ENCODE measurements around the gene GALNT3. TPM values are rescaled to one million over a fixed set of nuclear protein-coding genes. Genes with fewer than 3 reads are reported as not detected.
A peak's percentile ranks its signal among the peaks of the same experiment; 100 is the strongest.

GALNT3 gene
- total RNA-seq, 1 donor from 2014 or later, result 59.5 TPM

- H3K36me3 ChIP-seq (ENCODE audit: control insufficient read depth, insufficient read depth, low read length), result no peaks in the 10 kb centered on the region
- DNase-seq (ENCODE audit: low read depth) (no peak), FAIRE-seq (no peak)
- no peaks in the 10 kb centered on the region for H3K27me3 ChIP-seq (ENCODE audit: control insufficient read depth, insufficient read depth, low read length)
- H3K4me3 ChIP-seq (ENCODE audit: low read depth, low read length), result no peak overlapping the region
- TF ChIP-seq CTCF (IDR thresholded peaks at IDR 0.05; ENCODE audit: insufficient read depth, low read length, severe bottlenecking), result no peak
These were observed 16.4 kb upstream of the GALNT3 start for GRCh38 chr2:165810418-165810817.

- Histone ChIP-seq H3K4me3 (ENCODE audit: low read depth, low read length) (no peak overlapping the region), H3K27me3 (ENCODE audit: control insufficient read depth, insufficient read depth, low read length) (no peaks in the 10 kb centered on the region), H3K36me3 (ENCODE audit: control insufficient read depth, insufficient read depth, low read length) (no peaks in the 10 kb centered on the region)
- FAIRE-seq (no peak), DNase-seq (ENCODE audit: low read depth) (peak; percentile 61)
- TF ChIP-seq CTCF (IDR thresholded peaks at IDR 0.05; ENCODE audit: insufficient read depth, low read length, severe bottlenecking), result no peak
These were observed 10.7 kb upstream of the GALNT3 start for GRCh38 chr2:165804719-165805118.

GRCh38 chr2:165803123-165803760 lies 9.2 kb upstream of the GALNT3 start:
- H3K4me3 ChIP-seq (ENCODE audit: low read depth, low read length), result no peak overlapping the region
- no peaks in the 10 kb centered on the region for H3K27me3 ChIP-seq (ENCODE audit: control insufficient read depth, insufficient read depth, low read length)
- TF ChIP-seq CTCF (IDR thresholded peaks at IDR 0.05; ENCODE audit: insufficient read depth, low read length, severe bottlenecking), result no peak
- H3K36me3 ChIP-seq (ENCODE audit: control insufficient read depth, insufficient read depth, low read length), result no peaks in the 10 kb centered on the region
- DNase-seq (ENCODE audit: low read depth) (no peak), FAIRE-seq (no peak)

GRCh38 chr2:165801176-165801575 lies 7.1 kb upstream of the GALNT3 start:
- H3K4me3 ChIP-seq (ENCODE audit: low read depth, low read length), result no peak overlapping the region
- H3K27me3 ChIP-seq (ENCODE audit: control insufficient read depth, insufficient read depth, low read length), result no peaks in the 10 kb centered on the region
- no peak for TF ChIP-seq CTCF (IDR thresholded peaks at IDR 0.05; ENCODE audit: insufficient read depth, low read length, severe bottlenecking)
- FAIRE-seq (no peak), DNase-seq (ENCODE audit: low read depth) (no peak)
- no peaks in the 10 kb centered on the region for H3K36me3 ChIP-seq (ENCODE audit: control insufficient read depth, insufficient read depth, low read length)

- FAIRE-seq, result no peak
- H3K36me3 ChIP-seq (ENCODE audit: control insufficient read depth, insufficient read depth, low read length), result no peaks in the 10 kb centered on the region
These were observed 2.9 kb upstream of the GALNT3 start for GRCh38 chr2:165796819-165797530.

More at GRCh38 chr2:165796819-165797530, 2.9 kb upstream of the GALNT3 start:
- H3K4me3 ChIP-seq (ENCODE audit: low read depth, low read length), result no peak overlapping the region
- no peaks in the 10 kb centered on the region for H3K27me3 ChIP-seq (ENCODE audit: control insufficient read depth, insufficient read depth, low read length)
- DNase-seq (ENCODE audit: low read depth), result no peak
- no peak for TF ChIP-seq CTCF (IDR thresholded peaks at IDR 0.05; ENCODE audit: insufficient read depth, low read length, severe bottlenecking)
